ENCODE data around the gene PLK3.

DNA sequence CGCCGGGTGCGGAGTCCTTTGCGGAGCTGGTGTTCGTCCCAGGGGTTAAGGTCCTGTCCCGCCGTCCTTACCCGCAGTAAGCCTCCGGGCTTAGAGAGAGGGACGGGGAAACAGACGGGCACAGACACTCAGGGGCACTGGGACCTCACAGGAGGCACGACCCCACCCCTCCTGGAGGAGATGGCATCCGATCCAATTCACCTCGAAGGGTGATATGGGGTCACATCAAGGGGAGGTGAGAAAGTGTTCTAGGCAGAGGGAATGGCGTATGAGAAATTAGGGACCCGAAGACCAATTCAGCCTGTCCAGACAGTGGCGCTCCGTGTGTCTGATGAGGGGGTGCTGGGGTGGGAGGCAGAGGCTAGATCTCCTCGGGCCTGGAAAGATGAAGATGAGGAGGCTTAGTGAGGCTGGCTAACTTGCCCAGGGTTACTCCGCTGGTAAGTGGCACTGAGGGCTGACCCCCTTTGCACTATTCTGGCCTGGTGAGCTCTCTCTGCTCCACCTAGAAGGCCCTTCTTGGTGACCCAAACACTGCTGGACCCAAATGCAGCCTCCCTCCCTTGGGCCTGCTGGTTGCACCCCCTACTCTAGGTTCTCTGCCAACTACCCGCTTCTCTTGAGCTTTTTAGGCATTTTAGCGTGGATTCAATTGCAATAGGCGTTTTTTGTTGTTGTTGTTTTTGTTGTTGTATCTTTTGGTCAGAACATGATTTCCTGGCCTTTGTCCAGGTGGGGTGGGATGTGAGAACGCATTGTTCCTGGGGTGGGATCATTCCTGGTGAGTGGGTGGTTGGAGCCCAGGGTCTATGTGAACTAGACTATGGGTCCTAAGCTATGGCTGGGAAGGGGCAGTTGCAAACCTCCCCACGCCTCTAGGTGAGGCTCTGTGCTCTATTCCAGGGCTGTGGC is 20.4 kb downstream of the PLK3 start:
- TF ChIP-seq, protein P1, sequence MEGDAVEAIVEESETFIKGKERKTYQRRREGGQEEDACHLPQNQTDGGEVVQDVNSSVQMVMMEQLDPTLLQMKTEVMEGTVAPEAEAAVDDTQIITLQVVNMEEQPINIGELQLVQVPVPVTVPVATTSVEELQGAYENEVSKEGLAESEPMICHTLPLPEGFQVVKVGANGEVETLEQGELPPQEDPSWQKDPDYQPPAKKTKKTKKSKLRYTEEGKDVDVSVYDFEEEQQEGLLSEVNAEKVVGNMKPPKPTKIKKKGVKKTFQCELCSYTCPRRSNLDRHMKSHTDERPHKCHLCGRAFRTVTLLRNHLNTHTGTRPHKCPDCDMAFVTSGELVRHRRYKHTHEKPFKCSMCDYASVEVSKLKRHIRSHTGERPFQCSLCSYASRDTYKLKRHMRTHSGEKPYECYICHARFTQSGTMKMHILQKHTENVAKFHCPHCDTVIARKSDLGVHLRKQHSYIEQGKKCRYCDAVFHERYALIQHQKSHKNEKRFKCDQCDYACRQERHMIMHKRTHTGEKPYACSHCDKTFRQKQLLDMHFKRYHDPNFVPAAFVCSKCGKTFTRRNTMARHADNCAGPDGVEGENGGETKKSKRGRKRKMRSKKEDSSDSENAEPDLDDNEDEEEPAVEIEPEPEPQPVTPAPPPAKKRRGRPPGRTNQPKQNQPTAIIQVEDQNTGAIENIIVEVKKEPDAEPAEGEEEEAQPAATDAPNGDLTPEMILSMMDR (IDR thresholded peaks at IDR 0.05), result no peak
- TF ChIP-seq POLR2A (IDR thresholded peaks at IDR 0.05) (no peak), EP300 (IDR thresholded peaks at IDR 0.05) (no peak)
